ENCODE results near the gene CADPS.

DNA sequence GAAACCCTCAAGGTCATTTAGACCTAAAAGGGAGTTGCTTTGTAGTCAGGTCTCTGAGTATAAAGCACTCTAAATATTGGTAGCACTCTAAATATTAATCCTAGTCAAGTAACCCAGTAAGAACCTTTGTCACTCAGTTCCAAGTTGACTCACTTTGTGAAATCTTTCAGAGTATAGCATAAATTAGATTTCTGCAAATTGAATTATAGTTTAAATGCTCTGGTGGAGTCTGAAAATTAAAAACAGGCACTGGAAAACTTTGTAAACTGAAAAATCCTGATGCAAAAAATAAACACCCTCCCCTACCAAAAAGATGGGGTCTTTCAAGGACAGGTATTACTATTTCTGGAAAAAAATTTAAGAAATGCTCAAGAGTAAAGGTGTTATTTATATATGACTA, 305.6 kb downstream of the CADPS start:
- TF ChIP-seq, protein P1, sequence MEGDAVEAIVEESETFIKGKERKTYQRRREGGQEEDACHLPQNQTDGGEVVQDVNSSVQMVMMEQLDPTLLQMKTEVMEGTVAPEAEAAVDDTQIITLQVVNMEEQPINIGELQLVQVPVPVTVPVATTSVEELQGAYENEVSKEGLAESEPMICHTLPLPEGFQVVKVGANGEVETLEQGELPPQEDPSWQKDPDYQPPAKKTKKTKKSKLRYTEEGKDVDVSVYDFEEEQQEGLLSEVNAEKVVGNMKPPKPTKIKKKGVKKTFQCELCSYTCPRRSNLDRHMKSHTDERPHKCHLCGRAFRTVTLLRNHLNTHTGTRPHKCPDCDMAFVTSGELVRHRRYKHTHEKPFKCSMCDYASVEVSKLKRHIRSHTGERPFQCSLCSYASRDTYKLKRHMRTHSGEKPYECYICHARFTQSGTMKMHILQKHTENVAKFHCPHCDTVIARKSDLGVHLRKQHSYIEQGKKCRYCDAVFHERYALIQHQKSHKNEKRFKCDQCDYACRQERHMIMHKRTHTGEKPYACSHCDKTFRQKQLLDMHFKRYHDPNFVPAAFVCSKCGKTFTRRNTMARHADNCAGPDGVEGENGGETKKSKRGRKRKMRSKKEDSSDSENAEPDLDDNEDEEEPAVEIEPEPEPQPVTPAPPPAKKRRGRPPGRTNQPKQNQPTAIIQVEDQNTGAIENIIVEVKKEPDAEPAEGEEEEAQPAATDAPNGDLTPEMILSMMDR (conservative IDR thresholded peaks at IDR 0.05 in 1 of 2, IDR thresholded peaks at IDR 0.05 in 1 of 2; ENCODE audit: extremely low read depth in 1 of 2, insufficient read depth in 1 of 2, low read depth in 1 of 2, low read length in 2 of 2), result no peak
- TF ChIP-seq EZH2 (IDR thresholded peaks at IDR 0.05; ENCODE audit: borderline replicate concordance, low read length), result no peak

Measured in mammary epithelial cell (primary cell).